OCI-LY1 (cell line): Measurements from ENCODE around the gene GPX5.

Experiments
- H2AFZ ChIP-seq: fragments of 200-600 bp; sonication (generic), shearing (Covaris generic); 2 replicates; pipeline ENCODE4 v1.6.0; 2014; ENCODE audit warnings: antibody characterized with exemption, mild to moderate bottlenecking, low read length
- H3F3A ChIP-seq: fragments of 200-600 bp; sonication (generic), shearing (Covaris generic); 2 replicates; pipeline ENCODE4 v1.6.0; 2014; ENCODE audit warnings: mild to moderate bottlenecking, antibody characterized with exemption, low read length, moderate library complexity; ENCODE audit not compliant: insufficient read depth
- H3K27ac ChIP-seq: fragments of 200-600 bp; sonication (generic); 2 replicates; pipeline ENCODE4 v1.5.1; 2014; ENCODE audit warnings: low read length, mixed run types, mild to moderate bottlenecking, low read depth; ENCODE audit not compliant: poor library complexity, severe bottlenecking
- H3K27me3 ChIP-seq: fragments of 200-600 bp; sonication (generic); 2 replicates; pipeline ENCODE4 v1.6.0; 2014; ENCODE audit warnings: antibody characterized with exemption, mild to moderate bottlenecking, low read length, moderate library complexity; ENCODE audit not compliant: insufficient read depth
- H3K36me3 ChIP-seq: fragments of 200-600 bp; sonication (generic); 2 replicates; pipeline ENCODE4 v1.6.1; 2014; ENCODE audit warnings: mild to moderate bottlenecking, antibody characterized with exemption, low read length, moderate library complexity, mixed read lengths; ENCODE audit not compliant: insufficient read depth
- H3K4me1 ChIP-seq: fragments of 200-600 bp; sonication (generic); 2 replicates; pipeline ENCODE4 v1.5.1; 2014; ENCODE audit warnings: mild to moderate bottlenecking, low read length, moderate library complexity; ENCODE audit not compliant: insufficient read depth, severe bottlenecking
- H3K4me2 ChIP-seq: fragments of 200-600 bp; sonication (generic), shearing (Covaris generic); 2 replicates; pipeline ENCODE4 v1.6.1; 2014; ENCODE audit warnings: low read length
- H3K4me3 ChIP-seq: fragments of 200-600 bp; sonication (generic); 2 replicates; pipeline ENCODE4 v1.5.1; 2014; ENCODE audit warnings: low read length, low read depth, mild to moderate bottlenecking, mixed read lengths; ENCODE audit not compliant: poor library complexity, severe bottlenecking
- H3K79me2 ChIP-seq: fragments of 200-600 bp; shearing (Covaris generic); 2 replicates; pipeline ENCODE4 v1.6.1; 2016; ENCODE audit warnings: mixed run types, low read length, mixed read lengths; ENCODE audit not compliant: insufficient read depth
- H3K9ac ChIP-seq: fragments of 200-600 bp; sonication (generic), shearing (Covaris generic); 2 replicates; pipeline ENCODE4 v1.6.1; 2014; ENCODE audit warnings: mild to moderate bottlenecking, low read length, mixed read lengths
- H3K9me2 ChIP-seq: fragments of 200-600 bp; sonication (generic), shearing (Covaris generic); 2 replicates; pipeline ENCODE4 v1.6.1; 2014; ENCODE audit warnings: low read depth, mild to moderate bottlenecking, low read length, mixed read lengths
- H3K9me3 ChIP-seq: fragments of 200-600 bp; shearing (Covaris generic); 2 replicates; pipeline ENCODE4 v1.6.1; 2014; ENCODE audit warnings: low read length, mixed read lengths
- H4K20me1 ChIP-seq: fragments of 200-600 bp; sonication (generic), shearing (Covaris generic); 2 replicates; pipeline ENCODE4 v1.6.0; 2016; ENCODE audit warnings: mild to moderate bottlenecking, low read length; ENCODE audit not compliant: insufficient read depth
- EZH2 ChIP-seq: fragments of 200-600 bp; sonication (generic), shearing (Covaris generic); IDR thresholded peaks from 2 replicates; pipeline ENCODE4 v1.8.0; 2017; ENCODE audit warnings: borderline replicate concordance, mixed run types, mild to moderate bottlenecking, antibody characterized with exemption, low read length, moderate library complexity, mixed read lengths
- TF ChIP-seq, protein P1 (sequence below): fragments of 200-600 bp; sonication (generic), shearing (Covaris generic); IDR thresholded peaks from 2 replicates; pipeline ENCODE4 v1.5.1; 2017; ENCODE audit warnings: mild to moderate bottlenecking, antibody characterized with exemption, low read length, moderate library complexity, mixed read lengths

The GPX5 gene

DNA sequence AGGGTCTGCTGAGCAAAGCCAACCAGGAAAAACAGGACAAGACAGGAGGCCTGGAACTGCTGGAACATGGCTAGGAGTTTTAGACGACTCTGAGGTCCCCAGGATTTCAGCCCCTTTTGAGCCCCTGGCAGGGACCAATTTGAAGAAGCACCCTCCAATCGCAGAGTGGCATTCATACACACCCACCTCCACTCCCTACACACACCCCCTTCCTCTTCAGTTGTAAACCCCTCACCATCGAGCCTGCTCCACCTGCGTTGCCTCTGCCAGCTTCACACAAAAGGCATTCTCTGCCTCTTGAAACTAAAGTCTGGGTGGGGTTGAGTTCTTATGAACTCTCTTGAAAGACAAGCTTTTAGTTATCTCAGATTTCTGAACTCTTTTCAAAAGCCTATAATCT, 10.0 kb upstream of the GPX5 start, which contains the start of gene GPX6:
Gene GPX6, minus strand, starts transcription at position 118 of the 400 bp plus-strand sequence. Its CDS starts 50 bp downstream, at position 68.
- TF ChIP-seq, protein P1, sequence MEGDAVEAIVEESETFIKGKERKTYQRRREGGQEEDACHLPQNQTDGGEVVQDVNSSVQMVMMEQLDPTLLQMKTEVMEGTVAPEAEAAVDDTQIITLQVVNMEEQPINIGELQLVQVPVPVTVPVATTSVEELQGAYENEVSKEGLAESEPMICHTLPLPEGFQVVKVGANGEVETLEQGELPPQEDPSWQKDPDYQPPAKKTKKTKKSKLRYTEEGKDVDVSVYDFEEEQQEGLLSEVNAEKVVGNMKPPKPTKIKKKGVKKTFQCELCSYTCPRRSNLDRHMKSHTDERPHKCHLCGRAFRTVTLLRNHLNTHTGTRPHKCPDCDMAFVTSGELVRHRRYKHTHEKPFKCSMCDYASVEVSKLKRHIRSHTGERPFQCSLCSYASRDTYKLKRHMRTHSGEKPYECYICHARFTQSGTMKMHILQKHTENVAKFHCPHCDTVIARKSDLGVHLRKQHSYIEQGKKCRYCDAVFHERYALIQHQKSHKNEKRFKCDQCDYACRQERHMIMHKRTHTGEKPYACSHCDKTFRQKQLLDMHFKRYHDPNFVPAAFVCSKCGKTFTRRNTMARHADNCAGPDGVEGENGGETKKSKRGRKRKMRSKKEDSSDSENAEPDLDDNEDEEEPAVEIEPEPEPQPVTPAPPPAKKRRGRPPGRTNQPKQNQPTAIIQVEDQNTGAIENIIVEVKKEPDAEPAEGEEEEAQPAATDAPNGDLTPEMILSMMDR = no peak
- TF ChIP-seq EZH2 = no peak
- H3K4me1 ChIP-seq = no peaks in the 10 kb centered on the region
- H3K4me3 ChIP-seq = no peak within 1 kb of the TSS
- no peaks in the 10 kb centered on the region for H3F3A ChIP-seq
- H3K36me3 ChIP-seq = no peaks in the 10 kb centered on the region
- H3K27ac ChIP-seq = no peak within 1 kb of the TSS
- no peak within 1 kb of the TSS for H3K4me2 ChIP-seq
- H3K9me3 ChIP-seq = no peaks in the 10 kb centered on the region
- H4K20me1 ChIP-seq = no peaks in the 10 kb centered on the region
- no peaks in the 10 kb centered on the region for H3K9me2 ChIP-seq
- H3K79me2 ChIP-seq = no peaks in the 10 kb centered on the region
- H2AFZ ChIP-seq = no peak within 1 kb of the TSS
- H3K9ac ChIP-seq = no peak within 1 kb of the TSS
- no peaks in the 10 kb centered on the region for H3K27me3 ChIP-seq

DNA sequence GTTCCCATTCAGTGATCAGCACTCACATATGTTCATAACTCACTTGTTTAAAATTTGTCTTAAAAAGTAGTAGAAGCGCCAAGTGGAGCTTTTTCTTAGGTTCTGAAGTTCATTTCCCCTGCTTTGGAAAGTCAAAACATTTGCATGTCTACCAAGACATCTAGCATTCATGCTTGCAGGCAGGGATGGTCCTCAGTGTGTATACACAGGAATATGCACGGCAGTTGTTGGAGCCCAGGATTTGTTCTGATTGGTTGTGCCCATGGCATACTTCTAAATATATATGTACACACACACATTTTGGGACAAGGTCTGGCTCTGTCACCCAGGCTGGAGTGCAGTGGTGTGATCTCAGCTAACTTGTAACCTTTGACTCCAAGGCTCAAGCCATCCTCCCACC, 7.7 kb upstream of the GPX5 start:
- Histone ChIP-seq H3K36me3 (no peaks in the 10 kb centered on the region), H2AFZ (no peak overlapping the region), H3K4me1 (no peaks in the 10 kb centered on the region), H3K9me3 (no peaks in the 10 kb centered on the region), H3K4me3 (no peak overlapping the region), H3K9me2 (no peaks in the 10 kb centered on the region), H3F3A (no peaks in the 10 kb centered on the region), H3K4me2 (no peak overlapping the region), H3K9ac (no peak overlapping the region), H3K27ac (no peak overlapping the region), H4K20me1 (no peaks in the 10 kb centered on the region), H3K79me2 (no peaks in the 10 kb centered on the region), H3K27me3 (no peaks in the 10 kb centered on the region)
- TF ChIP-seq EZH2 = no peak
- TF ChIP-seq, protein P1 = no peak

DNA sequence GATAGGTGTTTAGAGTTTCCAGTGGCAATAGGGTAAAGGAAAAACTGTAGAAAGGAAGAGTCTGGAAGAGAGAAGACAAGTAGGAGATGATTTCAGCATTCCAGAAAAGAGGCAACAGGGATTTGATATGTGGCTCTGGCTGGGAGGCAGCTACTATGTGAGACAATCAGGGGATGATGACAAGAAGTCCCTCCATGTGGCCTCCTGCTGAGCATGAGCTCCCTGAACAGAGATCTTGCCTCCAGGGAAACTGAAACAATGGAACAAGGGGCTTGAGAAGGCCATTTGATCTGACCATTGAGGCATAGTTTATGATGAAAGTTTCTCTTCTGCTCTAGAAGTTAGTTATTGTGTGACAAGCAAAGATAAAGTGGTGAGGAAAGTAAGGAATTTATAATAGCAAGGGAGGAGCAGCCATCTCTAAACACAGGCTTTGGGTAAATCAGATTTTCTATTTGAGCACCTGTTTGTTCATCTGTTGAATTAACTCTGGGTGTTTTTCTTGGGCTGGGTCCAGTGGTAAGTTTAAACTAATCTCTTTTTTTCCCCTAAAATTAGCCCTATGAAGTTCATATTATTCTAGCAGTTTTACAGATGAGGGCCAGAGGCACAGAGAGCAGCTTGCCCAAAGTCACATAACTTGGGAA, 3.0 kb upstream of the GPX5 start:
- no peaks in the 10 kb centered on the region for H3K79me2 ChIP-seq
- H3K4me3 ChIP-seq = no peak overlapping the region
- H3K9me2 ChIP-seq = no peaks in the 10 kb centered on the region
- H3K9ac ChIP-seq = no peak overlapping the region
- H2AFZ ChIP-seq = no peak overlapping the region
- no peaks in the 10 kb centered on the region for H3K4me1 ChIP-seq
- no peak overlapping the region for H3K27ac ChIP-seq
- no peaks in the 10 kb centered on the region for H3K27me3 ChIP-seq
- no peaks in the 10 kb centered on the region for H4K20me1 ChIP-seq
- H3K4me2 ChIP-seq = no peak overlapping the region
- H3F3A ChIP-seq = no peaks in the 10 kb centered on the region
- TF ChIP-seq, protein P1 = no peak
- no peak for TF ChIP-seq EZH2
- no peaks in the 10 kb centered on the region for H3K9me3 ChIP-seq
- no peaks in the 10 kb centered on the region for H3K36me3 ChIP-seq
